Measurements from ENCODE around the gene CCDC183.
"Not testable (repeated sequence)": the region's sequence is repeated elsewhere in the genome, so short reads cannot be mapped to it uniquely, and the experiment has no call there.

The CCDC183 gene

GRCh38 chr9:136760834-136761544, 35.1 kb upstream of the CCDC183 start:
- not testable (repeated sequence) for DNase-seq

GRCh38 chr9:136761545-136761981, 34.6 kb upstream of the CCDC183 start:
- peak; percentile 18 for DNase-seq

GRCh38 chr9:136762221-136762691, 33.9 kb upstream of the CCDC183 start:
- DNase-seq: no peak

- DNase-seq: peak; percentile 58
These were observed 33.1 kb upstream of the CCDC183 start for GRCh38 chr9:136762915-136763648.

- no peak for DNase-seq
These were observed 32.5 kb upstream of the CCDC183 start for GRCh38 chr9:136763649-136764035.

GRCh38 chr9:136764301-136764891, 31.7 kb upstream of the CCDC183 start, which contains the start of gene LCN15:
TSS of gene LCN15 (minus strand) at chr9:136764518. CDS start at chr9:136764488, 30 bp downstream.
- no peak for DNase-seq

GRCh38 chr9:136765041-136765440, 31.1 kb upstream of the CCDC183 start:
- no peak for DNase-seq

GRCh38 chr9:136765745-136766409, 30.3 kb upstream of the CCDC183 start:
- DNase-seq: not testable (repeated sequence)

GRCh38 chr9:136766410-136767120, 29.6 kb upstream of the CCDC183 start:
- peak; percentile 65 for DNase-seq

- no peak for DNase-seq
These were observed 26.4 kb upstream of the CCDC183 start for GRCh38 chr9:136769710-136770191.

GRCh38 chr9:136771907-136772415, 24.2 kb upstream of the CCDC183 start:
- DNase-seq: no peak

GRCh38 chr9:136773386-136774044, 22.6 kb upstream of the CCDC183 start:
- no peak for DNase-seq

GRCh38 chr9:136774416-136775045, 21.6 kb upstream of the CCDC183 start:
- no peak for DNase-seq

- DNase-seq: no peak
These were observed 20.9 kb upstream of the CCDC183 start for GRCh38 chr9:136775191-136775590.

- no peak for DNase-seq
These were observed 19.2 kb upstream of the CCDC183 start for GRCh38 chr9:136776947-136777346.

- DNase-seq: no peak
These were observed 18.8 kb upstream of the CCDC183 start for GRCh38 chr9:136777359-136777758.

GRCh38 chr9:136779808-136780207, 16.3 kb upstream of the CCDC183 start:
- DNase-seq: no peak

- no peak for DNase-seq
These were observed 13.7 kb upstream of the CCDC183 start for GRCh38 chr9:136782452-136782851.

GRCh38 chr9:136784249-136784996, 11.7 kb upstream of the CCDC183 start:
- no peak for DNase-seq

GRCh38 chr9:136784997-136785361, 11.2 kb upstream of the CCDC183 start:
- DNase-seq: no peak
